Measurements from ENCODE around the gene STIM1. TPM values are rescaled to one million over a fixed set of nuclear protein-coding genes. Genes with fewer than 3 reads are reported as not detected.
A peak's percentile ranks its signal among the peaks of the same experiment; 100 is the strongest.

STIM1 gene
- total and polyA plus RNA-seq, 10 of the 15 experiments (the other 5 are each of a cell fraction or from before 2014, with no cell fraction given), result 8.6 to 57.7 (median 29.3) TPM

- DNase-seq (ENCODE audit: low read depth, low spot score) (no peak), FAIRE-seq (no peak), ATAC-seq (peak; percentile 27)
- H3K36me3 ChIP-seq (ENCODE audit: control insufficient read depth in 2 of 2, insufficient read depth in 2 of 2, low read length in 1 of 2), result peaks cover 0 to 3% of the 10 kb centered on the region in 2 experiments; a peak in 3 of 4 replicates
- no peak overlapping the region for H2AFZ ChIP-seq (ENCODE audit: control insufficient read depth, low read depth, low read length)
- no peak overlapping the region for H3K27ac ChIP-seq (ENCODE audit: control insufficient read depth, insufficient read depth)
- no peaks in the 10 kb centered on the region; the same call in 2 of the 3 replicates for H3K9me3 ChIP-seq (replicated peaks; ENCODE audit: control insufficient read depth, insufficient read depth, low read length)
- BruUV-seq (replicated peaks), result no TSS peak
- ChIA-PET SMC1A (ENCODE audit: uncharacterized antibody, unreplicated experiment) (interaction anchor here (0.7 to 4.4 kb wide), 37 partner anchors 9 to 146 kb away, joined by 3 to 39 read pairs (median 5); partner anchors contain the start of gene STIM1), POLR2A (interaction anchor here (0.7 to 2.5 kb wide), 8 partner anchors 9 to 146 kb away, joined by 3 to 16 read pairs (median 4); partner anchors contain the start of gene STIM1), CTCF (interaction anchor here (0.8 to 5.5 kb wide), 31 partner anchors 7 to 151 kb away, joined by 3 to 47 read pairs (median 4); partner anchors contain the start of gene STIM1), RAD21 (ENCODE audit: unreplicated experiment) (interaction anchor here (0.6 to 4.2 kb wide), 26 partner anchors 9 to 150 kb away, joined by 3 to 38 read pairs (median 4); partner anchors contain the start of genes RHOG and STIM1)
- intact Hi-C loops (cut with micrococcal nuclease; ENCODE audit: unreplicated experiment) (no loop called here), in situ Hi-C loops (cut with MboI) (no loop called here)
- no peak overlapping the region for H3K4me2 ChIP-seq (ENCODE audit: control insufficient read depth, insufficient read depth)
- no peak overlapping the region for H3K9ac ChIP-seq (ENCODE audit: control insufficient read depth, insufficient read depth, low read length)
- H4K20me1 ChIP-seq (ENCODE audit: control insufficient read depth, insufficient read depth), result no peaks in the 10 kb centered on the region; the same call in 1 of the 2 replicates
- peaks cover 14% of the 10 kb centered on the region for H3K4me1 ChIP-seq (ENCODE audit: control insufficient read depth, insufficient read depth, low read length)
- H3K79me2 ChIP-seq (ENCODE audit: control insufficient read depth, insufficient read depth, low read length), result peaks cover 16% of the 10 kb centered on the region
- no peak overlapping the region for H3K4me3 ChIP-seq
- H3K27me3 ChIP-seq (replicated peaks in 1 of 2; ENCODE audit: control insufficient read depth in 2 of 2, insufficient read depth in 2 of 2, low read length in 1 of 2), result no peaks in the 10 kb centered on the region
- no peak for TF ChIP-seq SMAD1 (IDR thresholded peaks at IDR 0.05; ENCODE audit: low read depth, partially characterized antibody)
- no peak for TF ChIP-seq MTA3 (IDR thresholded peaks at IDR 0.05; ENCODE audit: borderline replicate concordance, low read length)
- no peak for TF ChIP-seq POLR2AphosphoS5 (IDR thresholded peaks at IDR 0.05; ENCODE audit: low read length)
- no peak for TF ChIP-seq CREM (IDR thresholded peaks at IDR 0.05; ENCODE audit: low read depth)
- no peak for TF ChIP-seq TCF7 (IDR thresholded peaks at IDR 0.05; ENCODE audit: borderline replicate concordance)
- no peak for TF ChIP-seq NKRF (conservative IDR thresholded peaks at IDR 0.05)
- no peak for TF ChIP-seq ZNF207 (IDR thresholded peaks at IDR 0.05; ENCODE audit: borderline replicate concordance)
- TF ChIP-seq RUNX3 (IDR thresholded peaks at IDR 0.05; ENCODE audit: low read length), result no peak
- no peak for TF ChIP-seq DPF2 (IDR thresholded peaks at IDR 0.05)
- no peak for TF ChIP-seq ZZZ3 (IDR thresholded peaks at IDR 0.05; ENCODE audit: control insufficient read depth, insufficient read length, low read depth)
- no peak for TF ChIP-seq SUPT20H (IDR thresholded peaks at IDR 0.05; ENCODE audit: borderline replicate concordance, control insufficient read depth, low read depth, low read length)
- no peak for TF ChIP-seq KLF5 (IDR thresholded peaks at IDR 0.05; ENCODE audit: partially characterized antibody)
- no peak for TF ChIP-seq PAX5 (IDR thresholded peaks at IDR 0.05; ENCODE audit: borderline replicate concordance, low read depth, low read length)
- no peak for TF ChIP-seq CBX3 (IDR thresholded peaks at IDR 0.05; ENCODE audit: borderline replicate concordance, low read depth)
- no peak for TF ChIP-seq ELK1 (IDR thresholded peaks at IDR 0.05; ENCODE audit: low read depth, low read length)
- no peak for TF ChIP-seq IRF5 (IDR thresholded peaks at IDR 0.05; ENCODE audit: borderline replicate concordance)
- no peak for TF ChIP-seq JUND (IDR thresholded peaks at IDR 0.05; ENCODE audit: low read depth, low read length)
These were observed 71.1 kb downstream of the STIM1 start for GRCh38 chr11:3926458-3927095.

Measured in GM12878 (cell line).